Measurements from ENCODE around the gene MAST2.

MAST2 gene

DNA sequence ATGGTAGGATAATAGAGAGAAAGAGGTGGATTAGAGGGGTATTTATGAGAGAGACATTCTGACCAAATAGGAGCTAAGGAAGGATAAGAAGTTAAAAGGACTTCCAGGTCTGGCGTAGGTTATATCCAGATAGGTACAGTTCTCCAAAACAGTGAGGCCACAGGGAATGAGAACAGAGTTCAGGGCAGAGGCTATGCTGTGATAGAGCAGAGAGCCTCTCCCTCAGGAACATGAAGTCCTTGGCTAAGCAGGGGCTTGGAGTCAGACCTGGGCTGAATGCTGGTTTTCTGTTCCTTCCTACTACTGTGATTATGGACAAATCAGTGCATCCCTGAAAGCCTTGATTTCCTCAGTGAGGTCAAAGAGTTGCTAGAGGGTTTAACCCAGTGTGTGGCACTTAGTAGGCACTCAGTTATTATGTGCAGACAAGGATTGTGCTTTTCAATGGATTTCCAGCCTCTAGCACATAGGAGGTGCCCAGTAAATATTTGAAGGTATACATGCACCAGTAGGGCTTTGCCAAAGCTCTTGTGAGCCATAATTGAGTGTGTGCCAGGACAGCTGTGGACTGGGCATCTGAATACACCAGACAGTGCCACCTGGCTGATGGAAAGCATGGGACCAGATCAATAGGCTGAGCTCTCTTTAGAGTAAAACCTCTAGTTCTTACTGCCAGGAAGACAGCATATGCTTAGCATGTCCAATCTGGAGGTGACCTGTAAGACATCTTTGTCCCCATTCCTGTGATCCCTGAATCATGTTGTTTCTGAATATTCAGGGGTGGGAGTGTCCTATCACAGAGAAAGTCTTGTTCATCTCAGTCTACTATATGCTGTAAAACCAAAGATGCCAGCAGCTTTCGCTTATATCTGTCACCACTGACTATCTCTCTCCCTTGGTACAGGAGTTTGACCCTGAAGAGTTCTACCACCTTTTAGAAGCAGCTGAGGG, 217.9 kb downstream of the MAST2 start:
- Histone ChIP-seq H3K4me1 (ENCODE audit: insufficient read depth, low read length, poor library complexity, severe bottlenecking) (no peaks in the 10 kb centered on the region), H2AFZ (ENCODE audit: low read length) (no peak overlapping the region), H3F3A (ENCODE audit: low read depth) (no peaks in the 10 kb centered on the region), H3K4me3 (ENCODE audit: low read length, poor library complexity, severe bottlenecking) (no peak overlapping the region), H3K9me2 (replicated peaks; ENCODE audit: low read depth, low read length) (no peaks in the 10 kb centered on the region), H3K36me3 (ENCODE audit: insufficient read depth, low read length) (peaks cover 24% of the 10 kb centered on the region; the same call in 1 of the 2 replicates), H3K79me2 (ENCODE audit: insufficient read depth, low read length) (no peaks in the 10 kb centered on the region), H4K20me1 (ENCODE audit: insufficient read depth, low read length, poor library complexity, severe bottlenecking) (no peaks in the 10 kb centered on the region), H3K9ac (ENCODE audit: low read depth, low read length, poor library complexity, severe bottlenecking) (no peak overlapping the region), H3K4me2 (ENCODE audit: low read depth, low read length, poor library complexity, severe bottlenecking) (no peak overlapping the region), H3K27me3 (ENCODE audit: insufficient read depth, low read length, poor library complexity, severe bottlenecking) (no peaks in the 10 kb centered on the region), H3K9me3 (ENCODE audit: insufficient read depth, low read depth, low read length) (no peaks in the 10 kb centered on the region)
- no peak for TF ChIP-seq EZH2phosphoT487 (IDR thresholded peaks at IDR 0.05; ENCODE audit: borderline replicate concordance)
- no peak for TF ChIP-seq CTCF (conservative IDR thresholded peaks at IDR 0.05; ENCODE audit: low read length)

DNA sequence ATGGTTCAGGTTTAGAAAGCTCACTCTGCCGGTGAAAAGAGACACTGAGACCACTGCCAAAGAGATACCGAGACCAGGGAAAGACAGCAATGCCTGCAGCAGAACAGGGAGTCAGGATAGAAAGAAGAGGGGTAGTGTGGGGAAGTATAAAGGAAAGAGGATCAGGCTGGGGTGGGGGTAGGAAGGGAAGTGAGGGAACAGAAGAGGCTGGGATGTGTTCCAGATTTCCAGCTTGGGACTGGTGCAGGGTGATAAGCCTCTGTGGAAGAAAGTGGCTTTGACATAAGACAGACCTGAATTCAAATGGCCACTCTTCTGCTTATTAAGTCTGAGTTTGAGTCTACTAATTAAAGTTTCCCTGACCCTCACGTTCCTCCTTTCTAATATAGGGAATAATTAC, 223.1 kb downstream of the MAST2 start:
- Histone ChIP-seq H3K27me3 (ENCODE audit: insufficient read depth, low read length, poor library complexity, severe bottlenecking) (no peaks in the 10 kb centered on the region), H3K4me2 (ENCODE audit: low read depth, low read length, poor library complexity, severe bottlenecking) (no peak overlapping the region), H3K79me2 (ENCODE audit: insufficient read depth, low read length) (no peaks in the 10 kb centered on the region), H3K36me3 (ENCODE audit: insufficient read depth, low read length) (peaks cover 27% of the 10 kb centered on the region; the same call in 1 of the 2 replicates), H2AFZ (ENCODE audit: low read length) (no peak overlapping the region), H3K4me3 (ENCODE audit: low read length, poor library complexity, severe bottlenecking) (no peak overlapping the region), H3K9me3 (ENCODE audit: insufficient read depth, low read depth, low read length) (no peaks in the 10 kb centered on the region), H4K20me1 (ENCODE audit: insufficient read depth, low read length, poor library complexity, severe bottlenecking) (no peaks in the 10 kb centered on the region), H3K9ac (ENCODE audit: low read depth, low read length, poor library complexity, severe bottlenecking) (no peak overlapping the region), H3K4me1 (ENCODE audit: insufficient read depth, low read length, poor library complexity, severe bottlenecking) (no peaks in the 10 kb centered on the region), H3F3A (ENCODE audit: low read depth) (no peaks in the 10 kb centered on the region), H3K9me2 (replicated peaks; ENCODE audit: low read depth, low read length) (no peaks in the 10 kb centered on the region)
- TF ChIP-seq CTCF (conservative IDR thresholded peaks at IDR 0.05; ENCODE audit: low read length) (no peak), EZH2phosphoT487 (IDR thresholded peaks at IDR 0.05; ENCODE audit: borderline replicate concordance) (no peak)

- TF ChIP-seq EZH2phosphoT487 (IDR thresholded peaks at IDR 0.05; ENCODE audit: borderline replicate concordance): no peak
- no peak for TF ChIP-seq CTCF (conservative IDR thresholded peaks at IDR 0.05; ENCODE audit: low read length)
- H3K9me3 ChIP-seq (ENCODE audit: insufficient read depth, low read depth, low read length): no peaks in the 10 kb centered on the region
- no peak overlapping the region for H3K9ac ChIP-seq (ENCODE audit: low read depth, low read length, poor library complexity, severe bottlenecking)
- H3F3A ChIP-seq (ENCODE audit: low read depth): no peaks in the 10 kb centered on the region
- H3K4me1 ChIP-seq (ENCODE audit: insufficient read depth, low read length, poor library complexity, severe bottlenecking): no peaks in the 10 kb centered on the region
- H2AFZ ChIP-seq (ENCODE audit: low read length): no peak overlapping the region
- no peaks in the 10 kb centered on the region for H3K9me2 ChIP-seq (replicated peaks; ENCODE audit: low read depth, low read length)
- H4K20me1 ChIP-seq (ENCODE audit: insufficient read depth, low read length, poor library complexity, severe bottlenecking): no peaks in the 10 kb centered on the region
- no peaks in the 10 kb centered on the region for H3K79me2 ChIP-seq (ENCODE audit: insufficient read depth, low read length)
- no peaks in the 10 kb centered on the region for H3K27me3 ChIP-seq (ENCODE audit: insufficient read depth, low read length, poor library complexity, severe bottlenecking)
- no peak overlapping the region for H3K4me3 ChIP-seq (ENCODE audit: low read length, poor library complexity, severe bottlenecking)
- H3K4me2 ChIP-seq (ENCODE audit: low read depth, low read length, poor library complexity, severe bottlenecking): no peak overlapping the region
- peaks cover 20% of the 10 kb centered on the region; the same call in 1 of the 2 replicates for H3K36me3 ChIP-seq (ENCODE audit: insufficient read depth, low read length)
Observed at GRCh38 chr1:46027788-46028573, 224.6 kb downstream of the MAST2 start.

Data from Loucy (cell line).